Activated naive CD8-positive, alpha-beta T cell treated with anti-CD3 and anti-CD28 coated beads for 36 hours (primary cell): Measurements from ENCODE around the gene ZNF605. TPM values are rescaled to one million over a fixed set of nuclear protein-coding genes. Genes with fewer than 3 reads are reported as not detected.
"Not testable (repeated sequence)": the region's sequence is repeated elsewhere in the genome, so short reads cannot be mapped to it uniquely, and the experiment has no call there.

Experiments
- DNase-seq: peaks from one replicate; pipeline ENCODE4 v3.0.0; 2021
- H3K27ac Mint-ChIP-seq: one replicate; pipeline ENCODE4 v1.8.0; 2022; ENCODE audit warnings: mild to moderate bottlenecking, moderate library complexity, mixed read lengths
- H3K27me3 Mint-ChIP-seq: one replicate; pipeline ENCODE4 v1.8.0; 2022; ENCODE audit warnings: mild to moderate bottlenecking, mixed read lengths
- H3K36me3 Mint-ChIP-seq: one replicate; pipeline ENCODE4 v1.8.0; 2021; ENCODE audit warnings: mild to moderate bottlenecking, mixed read lengths
- H3K4me1 Mint-ChIP-seq: one replicate; pipeline ENCODE4 v1.8.0; 2021; ENCODE audit warnings: mixed read lengths
- H3K4me3 Mint-ChIP-seq: one replicate; pipeline ENCODE4 v1.8.0; 2022; ENCODE audit warnings: mild to moderate bottlenecking, moderate library complexity, mixed read lengths
- H3K9me3 Mint-ChIP-seq: one replicate; pipeline ENCODE4 v1.8.0; 2022; ENCODE audit warnings: mixed read lengths
- total RNA-seq, 2 experiments: library from RNA; stranded (reverse); gene quantifications; one replicate each; pipeline ENCODE4 v1.2.3, GENCODE V29; 2021

The ZNF605 gene
- total RNA-seq, 2 experiments from 2014 or later = 4.2 to 5.1 TPM

DNA sequence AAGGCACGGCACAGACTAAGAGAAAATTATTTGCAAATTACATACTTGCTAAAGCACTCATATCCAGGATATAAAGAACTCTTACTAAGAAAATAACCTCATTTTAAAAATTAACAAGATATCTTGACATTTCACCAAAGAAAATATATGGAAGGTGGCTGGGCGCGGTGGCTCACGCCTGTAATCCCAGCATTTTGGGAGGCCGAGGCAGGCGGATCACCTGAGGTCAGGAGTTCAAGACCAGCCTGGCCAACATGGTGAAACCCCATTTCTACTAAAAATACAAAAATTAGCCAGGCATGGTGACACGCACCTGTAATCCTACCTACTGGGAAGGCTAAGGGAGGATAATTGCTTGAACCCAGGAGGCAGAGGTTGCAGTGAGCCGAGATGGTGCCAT is 19.2 kb downstream of the ZNF605 start:
- H3K27me3 Mint-ChIP-seq, H3K4me1 Mint-ChIP-seq, DNase-seq, H3K27ac Mint-ChIP-seq, H3K4me3 Mint-ChIP-seq: not testable (repeated sequence)
- Mint-ChIP-seq H3K9me3 (peaks cover 50% of the 10 kb centered on the region), H3K36me3 (peaks cover 65% of the 10 kb centered on the region)

DNA sequence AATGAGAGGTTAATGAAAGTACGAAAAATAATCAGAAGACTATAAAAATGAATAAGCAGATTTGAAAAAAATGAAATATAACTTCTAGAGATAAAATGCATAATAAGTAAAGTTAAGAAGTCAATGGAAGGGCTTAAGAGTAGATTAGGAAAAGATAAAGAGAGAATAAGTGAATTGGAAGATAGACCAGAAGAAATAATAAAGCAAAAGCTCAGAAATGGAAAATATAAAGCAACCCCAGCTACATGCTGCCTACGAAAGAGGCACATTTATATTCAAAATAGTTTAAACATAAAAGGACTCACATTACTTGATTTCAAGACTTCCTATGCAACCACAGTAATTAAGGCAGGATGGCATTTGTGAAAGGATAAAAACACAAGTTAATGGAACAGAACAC is 19.9 kb downstream of the ZNF605 start:
- Mint-ChIP-seq H3K27me3 (no peaks in the 10 kb centered on the region), H3K4me1 (no peaks in the 10 kb centered on the region), H3K4me3 (no peak overlapping the region), H3K9me3 (peaks cover 50% of the 10 kb centered on the region), H3K36me3 (peaks cover 65% of the 10 kb centered on the region), H3K27ac (no peak overlapping the region)
- DNase-seq = no peak

DNA sequence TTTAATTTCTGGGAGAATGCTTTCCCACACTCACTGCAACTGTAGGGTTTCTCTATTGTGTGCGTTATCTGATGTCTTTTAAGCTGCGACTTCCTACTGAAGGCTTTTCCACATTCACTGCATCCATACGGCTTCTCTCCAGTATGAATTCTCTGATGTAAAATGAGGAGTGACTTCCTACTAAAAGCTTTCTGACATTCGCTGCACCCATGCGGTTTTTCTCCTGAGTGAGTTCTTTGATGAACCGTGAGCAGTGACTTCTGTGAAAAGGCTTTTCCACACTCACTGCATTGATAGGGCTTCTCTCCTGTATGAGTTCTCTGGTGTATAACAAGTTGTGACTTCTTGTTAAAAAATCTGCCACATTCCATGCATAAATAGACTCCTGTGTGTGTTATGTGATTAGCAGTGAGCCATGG is 29.7 kb downstream of the ZNF605 start:
- peaks cover 79% of the 10 kb centered on the region for H3K9me3 Mint-ChIP-seq
- peaks cover 80% of the 10 kb centered on the region for H3K36me3 Mint-ChIP-seq
- H3K4me3 Mint-ChIP-seq = no peak overlapping the region
- DNase-seq = no peak
- H3K27me3 Mint-ChIP-seq = no peaks in the 10 kb centered on the region
- no peaks in the 10 kb centered on the region for H3K4me1 Mint-ChIP-seq
- H3K27ac Mint-ChIP-seq = no peak overlapping the region

DNA sequence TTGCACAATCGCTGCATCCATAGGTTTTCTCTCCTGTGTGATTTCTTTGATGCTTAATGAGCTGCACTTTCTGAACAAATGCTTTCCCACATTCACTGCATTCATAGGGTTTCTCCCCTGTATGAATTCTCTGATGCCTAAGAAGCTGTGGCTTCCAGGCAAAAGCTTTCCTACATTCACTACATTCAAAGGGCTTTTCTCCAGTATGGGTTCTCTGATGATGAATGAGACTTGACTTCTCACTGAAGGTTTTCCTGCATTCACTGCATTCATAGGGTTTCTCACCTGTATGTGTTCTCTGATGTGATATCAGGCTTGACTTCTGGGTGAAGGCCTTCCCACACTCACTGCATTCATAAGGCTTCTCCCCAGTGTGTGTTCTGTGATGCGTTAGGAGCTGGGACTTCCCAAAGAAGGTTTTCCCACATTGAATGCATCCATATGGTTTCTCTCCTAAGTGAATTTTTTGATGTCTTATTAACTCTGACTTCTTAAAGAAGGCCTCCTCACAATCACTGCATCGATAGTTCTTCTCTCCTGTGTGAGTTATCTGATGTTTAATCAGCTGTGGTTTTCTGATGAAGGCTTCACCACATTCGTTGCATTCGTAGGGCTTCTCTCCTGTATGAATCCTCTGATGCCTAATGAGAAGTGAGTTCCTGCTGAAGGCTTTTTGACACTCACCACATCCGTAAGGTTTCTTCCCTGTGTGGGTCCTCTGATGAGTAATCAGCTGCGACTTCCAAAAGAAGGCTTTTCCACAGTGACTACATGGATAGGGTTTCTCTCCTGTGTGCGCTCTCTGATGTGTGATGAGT is 30.3 kb downstream of the ZNF605 start:
- H3K9me3 Mint-ChIP-seq = peaks cover 79% of the 10 kb centered on the region
- DNase-seq = no peak
- no peak overlapping the region for H3K4me3 Mint-ChIP-seq
- no peaks in the 10 kb centered on the region for H3K27me3 Mint-ChIP-seq
- peaks cover 79% of the 10 kb centered on the region for H3K36me3 Mint-ChIP-seq
- no peak overlapping the region for H3K27ac Mint-ChIP-seq
- H3K4me1 Mint-ChIP-seq = no peaks in the 10 kb centered on the region

DNA sequence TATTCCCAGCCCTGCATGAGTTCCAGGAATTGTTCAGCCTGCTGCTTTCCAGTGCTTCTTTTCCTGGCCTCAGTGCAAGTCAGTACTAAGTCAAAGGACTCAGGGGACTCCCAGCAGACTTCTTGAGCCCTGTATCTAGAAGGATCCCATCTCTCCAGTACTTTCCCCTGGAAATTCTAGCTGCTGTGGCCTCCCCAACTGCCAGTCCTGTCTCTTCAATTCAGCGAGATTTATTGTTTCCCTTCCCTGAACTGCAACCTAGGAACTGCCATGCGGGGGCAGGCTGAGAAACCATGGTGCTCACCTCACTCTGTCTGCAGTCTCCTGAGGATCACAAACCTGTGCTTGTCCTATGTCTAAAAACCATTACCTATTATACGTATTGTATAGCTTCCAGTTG is 31.8 kb downstream of the ZNF605 start:
- Mint-ChIP-seq H3K27me3 (no peaks in the 10 kb centered on the region), H3K9me3 (peaks cover 71% of the 10 kb centered on the region), H3K27ac (no peak overlapping the region), H3K4me1 (no peaks in the 10 kb centered on the region), H3K36me3 (peaks cover 67% of the 10 kb centered on the region), H3K4me3 (no peak overlapping the region)
- no peak for DNase-seq

DNA sequence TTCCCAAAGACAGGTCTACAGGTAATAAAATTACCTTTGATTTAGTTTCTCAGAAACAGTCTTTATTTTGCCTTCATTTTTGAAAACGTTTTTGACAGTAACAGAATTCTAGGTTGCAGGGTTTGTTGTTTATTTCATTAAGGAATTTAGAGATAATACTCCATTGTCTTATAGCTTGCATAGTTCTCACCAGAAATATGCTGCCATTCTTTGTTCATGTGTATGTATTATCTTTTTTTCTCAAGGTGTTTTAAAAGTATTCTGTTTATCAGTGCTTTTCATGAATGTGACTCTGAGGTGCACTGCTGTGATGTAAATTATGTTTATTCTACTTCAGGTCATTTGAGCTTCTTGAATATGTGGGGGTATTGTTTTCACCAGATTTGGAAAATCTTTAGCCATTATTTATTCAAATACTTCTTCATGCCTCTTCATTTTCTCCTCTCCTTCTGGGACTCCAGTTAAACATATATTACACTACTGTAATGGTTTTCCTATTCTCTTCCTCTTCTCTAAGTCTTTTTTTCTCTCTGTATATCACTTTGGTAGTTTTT is 32.7 kb downstream of the ZNF605 start:
- Mint-ChIP-seq H3K36me3 (peaks cover 63% of the 10 kb centered on the region), H3K27ac (no peak overlapping the region), H3K4me3 (no peak overlapping the region), H3K9me3 (peaks cover 69% of the 10 kb centered on the region), H3K4me1 (no peaks in the 10 kb centered on the region), H3K27me3 (no peaks in the 10 kb centered on the region)
- DNase-seq = no peak

DNA sequence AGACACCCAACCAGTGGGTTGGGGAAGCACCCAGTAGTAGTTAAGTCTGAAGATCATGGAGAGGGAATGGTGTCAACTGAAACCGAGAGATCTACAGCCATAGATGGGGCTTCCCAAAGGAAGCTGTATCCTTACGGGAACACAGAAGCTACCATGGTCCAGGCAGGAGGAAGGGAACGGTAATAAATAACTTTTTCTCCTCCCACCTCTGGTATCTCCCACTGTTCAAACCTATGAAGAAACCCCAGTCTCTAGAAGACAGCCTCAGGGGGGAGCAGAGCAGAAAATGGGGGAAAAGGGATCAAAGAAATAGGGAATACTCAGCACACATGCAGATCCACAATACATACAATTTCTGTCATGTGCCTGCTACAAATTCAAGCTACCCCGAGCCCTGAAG is 33.4 kb downstream of the ZNF605 start:
- peaks cover 74% of the 10 kb centered on the region for H3K9me3 Mint-ChIP-seq
- no peaks in the 10 kb centered on the region for H3K27me3 Mint-ChIP-seq
- DNase-seq = no peak
- H3K36me3 Mint-ChIP-seq = peaks cover 65% of the 10 kb centered on the region
- H3K27ac Mint-ChIP-seq = no peak overlapping the region
- no peak overlapping the region for H3K4me3 Mint-ChIP-seq
- H3K4me1 Mint-ChIP-seq = no peaks in the 10 kb centered on the region

DNA sequence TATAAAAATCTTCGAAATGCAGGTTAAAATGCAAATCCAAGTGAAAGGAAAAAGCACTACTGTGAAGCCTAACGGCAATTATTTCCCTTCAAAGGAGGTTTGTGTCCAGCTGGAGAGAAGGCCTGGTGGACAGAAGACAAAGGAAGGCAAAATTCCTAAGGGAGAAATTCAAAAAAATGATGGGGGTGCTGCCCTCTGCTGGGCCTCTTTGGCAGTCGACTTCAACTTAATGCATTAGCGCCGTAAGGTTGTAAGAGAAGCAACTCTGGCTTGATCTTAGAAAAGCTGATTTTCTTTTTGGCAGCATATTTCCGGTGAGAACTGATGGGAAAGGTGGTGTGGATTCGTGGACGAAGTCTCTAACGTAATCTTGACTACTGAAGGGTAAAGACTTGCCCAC is 34.4 kb downstream of the ZNF605 start:
- peaks cover 71% of the 10 kb centered on the region for H3K9me3 Mint-ChIP-seq
- DNase-seq = no peak

DNA sequence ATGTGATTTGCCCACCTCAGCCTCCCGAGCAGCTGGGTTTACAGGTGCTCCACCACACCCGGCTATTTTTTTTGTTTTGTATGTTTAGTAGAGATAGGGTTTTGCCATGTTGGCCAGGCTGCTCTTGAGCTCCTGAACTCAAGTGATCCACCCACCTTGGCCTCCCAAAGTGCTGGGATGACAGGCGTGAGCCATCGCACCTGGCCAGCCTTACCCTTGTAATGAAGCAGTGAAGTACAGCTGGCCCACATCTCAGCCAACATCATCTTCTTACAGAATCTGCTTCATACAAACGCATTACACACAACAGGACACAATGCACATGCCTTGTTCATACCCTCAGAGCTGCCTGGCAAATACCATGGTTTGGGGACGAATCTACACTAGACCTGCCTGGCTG is 37.4 kb downstream of the ZNF605 start:
- Mint-ChIP-seq H3K36me3 (peaks cover 50% of the 10 kb centered on the region), H3K4me3 (no peak overlapping the region), H3K27me3 (no peaks in the 10 kb centered on the region), H3K9me3 (peaks cover 60% of the 10 kb centered on the region), H3K4me1 (no peaks in the 10 kb centered on the region), H3K27ac (no peak overlapping the region)
- DNase-seq = no peak

More for the DNA sequence above, 34.4 kb downstream of the ZNF605 start:
- no peak overlapping the region for H3K4me3 Mint-ChIP-seq
- no peaks in the 10 kb centered on the region for H3K27me3 Mint-ChIP-seq
- H3K4me1 Mint-ChIP-seq = no peaks in the 10 kb centered on the region
- no peak overlapping the region for H3K27ac Mint-ChIP-seq
- peaks cover 57% of the 10 kb centered on the region for H3K36me3 Mint-ChIP-seq

DNA sequence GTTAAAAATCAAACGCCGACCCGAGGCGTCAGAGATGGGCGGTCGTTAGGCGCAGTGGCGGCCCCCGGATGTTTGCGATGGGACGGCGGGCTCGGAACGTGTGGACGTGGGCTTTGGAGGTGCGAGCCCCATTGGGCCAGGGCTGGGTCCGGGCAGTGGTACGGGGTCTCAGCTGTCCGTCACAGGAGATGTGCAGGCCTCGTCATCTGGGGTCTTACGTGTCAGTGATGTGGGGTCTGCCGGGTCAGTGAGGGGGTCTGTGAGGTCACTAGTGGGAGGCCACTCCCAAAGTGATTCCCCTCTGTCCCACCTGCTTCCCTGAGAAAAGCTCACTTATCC is 47.1 kb downstream of the ZNF605 start:
- Mint-ChIP-seq H3K9me3 (peaks cover 25% of the 10 kb centered on the region), H3K27ac (peak overlapping the region; percentile 89), H3K4me1 (peaks cover 10% of the 10 kb centered on the region)

DNA sequence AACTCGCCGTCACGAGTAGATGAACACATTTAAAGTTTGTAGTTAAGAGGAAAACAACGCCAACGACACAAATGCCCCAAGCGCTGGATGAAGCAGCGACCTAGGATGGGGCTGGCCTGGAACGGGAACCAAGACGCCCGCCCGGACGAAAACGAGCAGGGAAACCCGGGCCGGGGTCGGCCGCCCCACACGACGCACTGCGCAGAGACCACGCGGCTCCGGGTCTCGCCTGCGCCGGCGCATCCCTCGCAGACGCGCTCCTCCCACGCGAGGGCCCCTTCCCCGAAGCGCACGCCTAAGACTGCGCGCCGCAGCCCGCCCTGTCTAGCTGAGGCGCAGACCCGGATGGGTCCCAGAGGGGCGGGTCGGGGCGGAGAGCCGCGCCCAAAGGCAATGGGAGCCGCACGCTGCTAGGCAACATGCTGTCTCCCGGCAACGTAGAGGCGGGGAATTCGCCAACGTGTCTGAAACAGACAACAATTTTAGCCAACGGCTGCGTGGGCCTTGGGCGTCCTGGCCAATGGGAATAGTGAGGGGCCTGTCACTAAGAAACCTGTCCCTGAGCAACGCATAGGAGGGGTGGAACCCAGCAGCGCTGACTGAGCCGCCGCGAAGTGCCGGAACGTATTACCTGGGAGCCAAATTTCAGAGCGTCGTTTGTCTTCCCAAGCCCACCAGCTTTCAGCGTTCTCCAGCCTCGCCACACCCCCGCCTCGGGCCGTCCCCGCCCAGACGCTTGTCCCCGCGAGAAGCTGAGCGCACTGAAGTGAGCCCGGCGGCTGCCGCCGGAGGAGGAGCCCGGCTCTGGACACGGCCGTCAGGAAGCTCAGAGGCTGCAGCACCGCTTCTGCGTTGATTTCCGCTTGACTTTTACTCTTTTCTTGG is 47.7 kb downstream of the ZNF605 start:
- peaks cover 19% of the 10 kb centered on the region for H3K9me3 Mint-ChIP-seq
- peaks cover 10% of the 10 kb centered on the region for H3K27me3 Mint-ChIP-seq
- peaks cover 10% of the 10 kb centered on the region for H3K4me1 Mint-ChIP-seq
- peaks cover 22% of the 10 kb centered on the region for H3K36me3 Mint-ChIP-seq
- H3K27ac Mint-ChIP-seq = peak overlapping the region; percentile 89
- peak; percentile 97 for DNase-seq
- H3K4me3 Mint-ChIP-seq = peak overlapping the region; percentile 87

More for the DNA sequence above, 47.1 kb downstream of the ZNF605 start:
- peak overlapping the region; percentile 87 for H3K4me3 Mint-ChIP-seq
- no peak for DNase-seq
- peaks cover 10% of the 10 kb centered on the region for H3K27me3 Mint-ChIP-seq
- H3K36me3 Mint-ChIP-seq = peaks cover 28% of the 10 kb centered on the region

DNA sequence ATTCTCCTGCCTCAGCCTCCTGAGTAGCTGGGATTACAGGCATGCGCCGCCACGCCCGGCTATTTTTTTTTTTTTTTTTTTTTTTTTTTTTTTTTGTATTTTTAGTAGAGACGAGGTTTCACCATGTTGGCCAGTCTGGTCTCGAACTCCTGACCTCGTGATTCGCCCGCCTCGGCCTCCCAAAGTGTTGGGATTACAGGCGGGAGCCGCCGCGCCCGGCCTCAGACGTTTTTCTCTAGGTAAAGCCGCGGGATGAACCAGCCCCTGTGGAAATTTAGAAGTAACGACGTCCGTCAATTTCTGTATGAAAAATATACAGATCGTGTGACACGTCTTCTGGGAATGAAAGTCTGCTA is 48.3 kb downstream of the ZNF605 start:
- Mint-ChIP-seq H3K4me3 (peak overlapping the region; percentile 87), H3K4me1 (peaks cover 10% of the 10 kb centered on the region), H3K27ac (peak overlapping the region; percentile 72), H3K36me3 (peaks cover 20% of the 10 kb centered on the region), H3K9me3 (peaks cover 18% of the 10 kb centered on the region)
- H3K27me3 Mint-ChIP-seq, DNase-seq: not testable (repeated sequence)

DNA sequence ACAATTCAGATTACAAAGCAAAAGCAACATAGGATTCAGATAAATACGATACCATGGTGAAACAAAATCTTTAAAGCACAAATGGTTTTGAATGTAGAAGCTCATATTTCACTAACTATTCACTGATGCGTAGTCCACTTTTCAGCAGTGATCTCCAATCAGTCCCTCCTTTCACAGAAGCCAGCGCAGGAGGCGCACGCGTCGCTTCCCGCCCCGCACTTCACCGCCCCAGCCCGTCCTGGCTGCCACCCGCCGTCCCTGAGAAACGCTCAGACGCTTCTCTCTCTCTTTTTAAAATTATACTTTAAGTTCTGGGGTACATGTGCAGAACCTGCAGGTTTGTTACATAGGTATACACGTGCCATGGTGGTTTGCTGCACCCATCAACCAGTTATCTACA is 48.9 kb downstream of the ZNF605 start:
- peaks cover 10% of the 10 kb centered on the region for H3K27me3 Mint-ChIP-seq
- H3K4me1 Mint-ChIP-seq = peaks cover 10% of the 10 kb centered on the region
- peaks cover 18% of the 10 kb centered on the region for H3K36me3 Mint-ChIP-seq
- DNase-seq = no peak
- no peak overlapping the region for H3K27ac Mint-ChIP-seq
- peak overlapping the region; percentile 14 for H3K4me3 Mint-ChIP-seq
- peaks cover 16% of the 10 kb centered on the region for H3K9me3 Mint-ChIP-seq

DNA sequence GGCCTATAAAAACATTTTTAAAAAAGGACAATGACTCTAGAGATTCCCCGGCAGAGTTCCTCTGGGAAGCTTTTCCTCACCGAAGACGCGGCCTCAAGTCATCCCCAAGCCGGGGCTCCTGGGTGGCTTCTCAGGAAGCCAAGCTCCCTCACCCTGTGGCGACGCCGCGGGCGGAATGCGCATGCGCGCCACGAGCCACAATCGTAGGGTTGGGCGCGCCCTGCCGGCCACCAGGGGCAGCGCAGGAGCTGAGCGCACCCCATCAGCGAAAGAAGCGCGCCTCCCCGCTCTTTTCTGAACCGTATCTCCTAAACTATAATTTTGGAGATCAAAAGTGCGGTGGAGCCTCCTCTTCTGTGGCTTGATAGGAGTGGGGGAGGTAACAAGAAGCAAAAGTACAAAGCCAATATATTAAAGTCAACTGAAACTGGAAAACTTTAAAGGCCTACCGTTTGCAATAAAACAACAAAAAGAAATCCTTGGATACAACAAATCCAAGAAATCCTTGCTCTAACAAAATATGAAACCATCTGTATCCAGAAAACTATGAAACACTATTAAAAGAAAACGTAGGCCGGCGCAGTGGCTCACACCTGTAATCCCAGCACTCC is 51.3 kb downstream of the ZNF605 start:
- DNase-seq = peak; percentile 91
- H3K27ac Mint-ChIP-seq = peak overlapping the region; percentile 48
- peaks cover 10% of the 10 kb centered on the region for H3K4me1 Mint-ChIP-seq
- H3K9me3 Mint-ChIP-seq = no peaks in the 10 kb centered on the region
- peaks cover 10% of the 10 kb centered on the region for H3K27me3 Mint-ChIP-seq
- peak overlapping the region; percentile 69 for H3K4me3 Mint-ChIP-seq
- peaks cover 1% of the 10 kb centered on the region for H3K36me3 Mint-ChIP-seq

DNA sequence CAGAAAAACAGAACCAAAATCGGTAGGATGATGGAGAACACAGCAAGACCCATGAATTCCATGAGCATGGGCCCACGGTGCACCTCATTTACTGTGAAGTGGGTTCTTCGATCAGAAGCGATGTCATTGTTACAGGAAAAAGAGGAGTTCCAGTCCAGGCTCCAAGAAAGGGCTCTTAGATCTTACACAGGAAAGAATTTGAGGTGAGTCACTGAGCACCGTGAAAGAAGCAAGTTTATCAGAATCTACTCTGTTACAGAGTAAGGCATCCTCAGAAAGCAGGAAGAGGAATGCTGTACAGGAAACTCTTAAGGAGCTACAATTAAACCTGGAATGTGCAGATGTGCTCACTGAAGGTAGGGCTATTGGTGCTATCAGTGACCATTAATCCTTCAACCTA is 57.1 kb downstream of the ZNF605 start:
- Mint-ChIP-seq H3K27ac (no peak overlapping the region), H3K4me1 (no peaks in the 10 kb centered on the region), H3K9me3 (no peaks in the 10 kb centered on the region), H3K36me3 (no peaks in the 10 kb centered on the region), H3K4me3 (no peak overlapping the region), H3K27me3 (no peaks in the 10 kb centered on the region)
- DNase-seq = no peak
